ENCODE data around the gene CLCN1. TPM values are rescaled to one million over a fixed set of nuclear protein-coding genes. Genes with fewer than 3 reads are reported as not detected.
A peak's percentile ranks its signal among the peaks of the same experiment; 100 is the strongest.

The CLCN1 gene
- not detected for polyA plus RNA-seq

DNA sequence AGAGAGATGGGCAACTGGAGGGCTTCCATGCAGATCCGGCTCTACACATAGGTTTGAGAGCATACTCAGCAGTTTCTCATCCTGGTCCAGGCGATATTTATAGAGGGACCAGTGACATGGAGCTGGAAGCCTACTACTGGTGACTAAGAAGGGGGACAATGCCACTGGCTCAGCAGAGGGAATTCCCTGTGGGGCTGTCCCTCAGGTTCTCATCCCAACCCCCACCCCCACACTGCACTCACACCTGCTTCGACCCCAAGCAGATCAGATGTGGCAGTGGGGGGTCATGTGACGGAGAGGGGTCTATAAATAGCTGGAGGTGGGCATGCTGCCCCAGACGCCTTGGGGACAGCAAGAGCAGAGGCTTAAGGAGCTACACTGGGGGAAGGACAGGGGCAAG is at the start of gene CLCN1:
Gene CLCN1, plus strand, starts transcription at position 336 of the 400 bp plus-strand sequence. CDS start 102 bp downstream, outside the sequence.
- H3K4me1 Mint-ChIP-seq, result peaks cover 0 to 5% (median 2%) of the 10 kb centered on the region in 3 donors
- H3K36me3 Mint-ChIP-seq, result peaks cover 2% of the 10 kb centered on the region
- H3K9me3 Mint-ChIP-seq, result no peaks in the 10 kb centered on the region
- H3K27ac Mint-ChIP-seq, result no peak within 1 kb of the TSS
- H3K27me3 Mint-ChIP-seq, result no peaks in the 10 kb centered on the region
- H3K4me3 Mint-ChIP-seq, result no peak within 1 kb of the TSS

DNA sequence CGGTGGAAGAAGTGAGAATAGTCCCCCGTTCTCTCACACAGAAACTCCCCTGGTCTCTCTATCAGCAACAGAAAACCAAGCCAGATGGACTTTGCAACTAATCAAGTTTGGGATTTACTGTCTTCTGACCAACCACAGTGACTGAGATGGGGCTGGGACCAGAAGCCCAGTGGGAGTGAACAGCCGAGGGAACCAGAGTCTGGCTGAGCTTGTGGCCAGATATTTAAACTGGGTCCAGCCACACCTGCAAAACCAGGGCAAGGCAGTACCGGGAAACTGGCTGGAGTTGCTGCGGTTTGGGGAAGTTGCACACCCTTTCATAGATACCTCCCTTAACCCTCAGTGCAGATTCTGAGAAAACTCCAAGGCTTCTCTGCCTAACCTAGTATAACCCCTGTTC is 46.7 kb upstream of the CLCN1 start:
- Mint-ChIP-seq H3K4me1 (peaks cover 16 to 25% (median 19%) of the 10 kb centered on the region in 3 donors), H3K9me3 (no peaks in the 10 kb centered on the region), H3K4me3 (peak overlapping the region in 1 of 4 donors; percentile 70), H3K36me3 (peaks cover 1% of the 10 kb centered on the region), H3K27ac (peak overlapping the region in 1 of 3 donors; percentile 41), H3K27me3 (no peaks in the 10 kb centered on the region)

DNA sequence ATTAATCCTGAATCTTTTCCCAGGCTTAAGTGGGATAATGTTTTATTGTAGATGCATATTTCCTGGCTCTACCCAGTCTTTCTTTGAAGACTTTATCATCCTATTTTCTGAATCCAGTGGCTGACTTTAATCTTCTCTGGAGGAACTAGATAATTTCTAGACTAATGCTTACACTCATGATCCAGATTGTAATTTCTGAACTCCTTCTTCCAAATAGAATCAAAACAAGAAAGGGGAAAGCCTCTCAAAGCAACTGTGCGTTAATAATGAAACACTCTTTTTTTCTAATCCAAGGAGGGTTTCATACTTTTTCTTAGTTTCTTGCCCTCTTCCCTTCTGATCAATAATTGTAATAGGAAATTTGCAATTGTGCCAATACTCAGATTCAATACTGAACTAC is 44.7 kb upstream of the CLCN1 start:
- Mint-ChIP-seq H3K4me1 (peaks cover 1 to 11% (median 5%) of the 10 kb centered on the region in 3 donors), H3K27me3 (no peaks in the 10 kb centered on the region), H3K36me3 (peaks cover 1% of the 10 kb centered on the region), H3K27ac (peak overlapping the region in 1 of 3 donors; percentile 39), H3K9me3 (no peaks in the 10 kb centered on the region), H3K4me3 (no peak overlapping the region)

DNA sequence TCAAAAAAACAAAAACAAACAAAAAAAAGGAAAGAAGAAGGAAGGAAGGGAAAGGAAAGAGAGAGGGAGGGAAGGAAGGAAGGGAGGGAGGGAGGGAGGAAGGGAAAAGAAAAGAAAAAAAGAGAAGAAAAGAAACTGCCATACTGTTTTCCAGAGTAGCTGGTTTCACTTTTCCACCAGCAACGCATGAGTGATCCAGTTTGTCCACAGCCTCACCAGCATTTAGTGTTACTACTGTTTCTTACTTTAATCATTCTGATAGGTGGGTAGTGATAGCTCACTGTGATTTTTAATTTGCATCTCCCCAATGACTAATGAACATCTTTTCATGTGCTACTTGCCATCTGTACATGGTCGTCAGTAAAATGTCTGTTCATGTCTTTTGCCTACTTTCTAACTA is 43.0 kb upstream of the CLCN1 start:
- Mint-ChIP-seq H3K27me3 (no peaks in the 10 kb centered on the region), H3K27ac (no peak overlapping the region), H3K36me3 (peaks cover 1% of the 10 kb centered on the region), H3K4me3 (no peak overlapping the region), H3K9me3 (no peaks in the 10 kb centered on the region), H3K4me1 (peaks cover 0 to 4% (median 4%) of the 10 kb centered on the region in 3 donors)

DNA sequence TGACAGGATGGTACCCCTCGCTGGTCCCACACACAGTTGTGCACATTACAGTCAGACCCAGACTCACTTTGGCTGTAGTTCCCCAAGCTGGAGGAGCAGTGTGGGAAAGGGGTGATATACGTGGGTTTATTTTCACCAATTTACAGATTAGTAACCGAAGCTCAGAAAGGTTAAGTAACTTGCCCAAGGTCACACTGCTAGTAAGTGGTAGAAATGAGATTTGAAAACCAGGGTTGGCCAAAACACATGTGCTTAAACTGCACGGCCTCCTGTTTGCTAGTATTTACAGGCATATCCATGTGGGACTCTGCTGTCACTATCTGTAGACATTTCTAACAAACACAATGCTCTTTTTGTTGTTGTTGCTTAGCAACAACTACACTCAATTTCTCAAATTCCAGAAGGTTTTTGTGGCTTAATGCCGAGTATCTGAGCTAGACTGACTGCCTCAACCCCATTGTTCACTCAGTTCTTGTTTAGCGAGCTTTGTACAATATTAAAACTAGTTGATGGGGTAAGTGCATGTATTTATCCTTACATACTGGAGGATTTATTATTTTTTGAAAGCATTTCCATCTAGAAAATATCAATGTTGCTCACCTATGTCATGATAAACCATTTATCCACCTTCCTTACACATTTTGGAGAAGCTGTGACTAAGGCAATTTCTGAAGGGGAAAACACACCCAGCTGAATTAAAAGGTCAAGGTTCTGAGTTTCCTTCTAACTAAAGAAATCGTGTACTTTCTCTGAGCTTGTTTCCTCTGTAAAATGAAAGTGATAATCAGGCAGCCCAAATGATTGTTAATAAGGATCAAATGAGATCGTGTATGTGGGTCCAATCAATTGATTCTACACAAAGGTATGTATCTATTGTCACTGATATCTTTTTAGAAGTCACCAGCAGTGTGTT is 36.5 kb upstream of the CLCN1 start:
- no peaks in the 10 kb centered on the region for H3K9me3 Mint-ChIP-seq
- H3K4me3 Mint-ChIP-seq, result peak overlapping the region; percentile 5 to 85 (median 38)

DNA sequence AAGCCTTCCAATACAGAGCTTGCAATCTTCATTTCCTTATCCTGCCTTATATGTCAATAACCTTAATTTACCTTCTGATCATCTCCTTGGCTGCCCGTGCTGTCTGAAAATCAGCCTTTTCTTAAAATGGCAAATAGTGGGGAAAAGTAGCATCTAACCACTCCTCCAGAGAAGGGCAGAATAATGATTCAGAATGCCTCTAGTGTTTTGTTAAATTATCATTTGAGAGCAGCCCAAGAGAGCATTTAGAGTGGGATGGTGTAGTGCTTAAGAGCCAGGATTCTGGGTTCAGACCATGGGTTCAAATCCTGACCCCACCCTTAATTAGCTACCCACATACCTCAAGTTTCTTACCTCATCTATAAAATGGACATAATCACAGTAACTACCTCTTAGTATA is 35.8 kb upstream of the CLCN1 start:
- no peaks in the 10 kb centered on the region for H3K9me3 Mint-ChIP-seq
- H3K27ac Mint-ChIP-seq, result peak overlapping the region in 1 of 3 donors; percentile 80
- peaks cover 31 to 39% (median 33%) of the 10 kb centered on the region in 3 donors for H3K4me1 Mint-ChIP-seq
- H3K27me3 Mint-ChIP-seq, result no peaks in the 10 kb centered on the region
- no peaks in the 10 kb centered on the region for H3K36me3 Mint-ChIP-seq
- H3K4me3 Mint-ChIP-seq, result peak overlapping the region; percentile 3 to 43 (median 24)

More for the DNA sequence above, 36.5 kb upstream of the CLCN1 start:
- Mint-ChIP-seq H3K36me3 (no peaks in the 10 kb centered on the region), H3K4me1 (peaks cover 28 to 35% (median 31%) of the 10 kb centered on the region in 3 donors), H3K27ac (peak overlapping the region; percentile 14 to 80 (median 23)), H3K27me3 (no peaks in the 10 kb centered on the region)

DNA sequence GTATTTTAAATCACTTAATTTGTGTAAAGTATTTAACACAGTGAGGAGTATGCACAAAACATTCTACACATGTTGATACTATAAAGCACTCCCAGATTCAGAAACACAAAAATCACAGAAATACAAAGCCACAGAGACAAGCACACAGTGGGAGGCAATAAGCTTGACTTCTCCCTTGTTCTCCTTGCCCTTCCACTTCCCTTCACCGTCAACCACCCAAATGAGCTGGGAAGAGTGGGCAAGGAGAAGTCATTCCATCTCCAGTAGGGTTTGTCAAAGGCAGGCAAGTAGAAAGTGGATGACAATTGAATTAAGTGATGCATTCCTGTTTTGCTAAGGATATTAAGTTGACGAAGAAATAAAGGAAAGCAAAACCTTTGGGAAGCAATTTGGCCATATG is 35.3 kb upstream of the CLCN1 start:
- Mint-ChIP-seq H3K9me3 (no peaks in the 10 kb centered on the region), H3K36me3 (no peaks in the 10 kb centered on the region), H3K27ac (no peak overlapping the region), H3K4me3 (peak overlapping the region in 2 of 4 donors; percentile 5 to 43), H3K4me1 (peaks cover 31 to 40% (median 33%) of the 10 kb centered on the region in 3 donors), H3K27me3 (no peaks in the 10 kb centered on the region)

DNA sequence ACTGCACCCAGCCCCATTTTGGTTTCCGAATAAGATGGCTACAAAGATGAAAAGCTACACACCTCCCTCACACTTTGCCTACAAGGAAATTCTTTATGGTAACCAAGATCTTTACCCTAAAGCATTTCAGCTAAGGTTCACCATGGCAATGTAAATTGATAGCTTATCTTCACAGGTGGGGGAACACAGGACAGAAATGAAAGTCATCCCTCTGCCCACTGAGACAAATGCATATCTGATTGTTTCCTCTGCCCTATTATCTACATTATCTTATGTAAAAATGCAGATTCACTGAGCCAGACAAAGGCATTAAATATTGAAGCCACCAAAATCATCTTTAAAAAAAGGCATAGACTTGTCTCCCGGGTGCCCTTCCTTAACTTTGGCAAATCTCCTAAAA is 34.4 kb upstream of the CLCN1 start:
- Mint-ChIP-seq H3K27ac (no peak overlapping the region), H3K4me1 (peaks cover 32 to 40% (median 33%) of the 10 kb centered on the region in 3 donors), H3K27me3 (no peaks in the 10 kb centered on the region), H3K4me3 (no peak overlapping the region), H3K36me3 (no peaks in the 10 kb centered on the region), H3K9me3 (no peaks in the 10 kb centered on the region)

DNA sequence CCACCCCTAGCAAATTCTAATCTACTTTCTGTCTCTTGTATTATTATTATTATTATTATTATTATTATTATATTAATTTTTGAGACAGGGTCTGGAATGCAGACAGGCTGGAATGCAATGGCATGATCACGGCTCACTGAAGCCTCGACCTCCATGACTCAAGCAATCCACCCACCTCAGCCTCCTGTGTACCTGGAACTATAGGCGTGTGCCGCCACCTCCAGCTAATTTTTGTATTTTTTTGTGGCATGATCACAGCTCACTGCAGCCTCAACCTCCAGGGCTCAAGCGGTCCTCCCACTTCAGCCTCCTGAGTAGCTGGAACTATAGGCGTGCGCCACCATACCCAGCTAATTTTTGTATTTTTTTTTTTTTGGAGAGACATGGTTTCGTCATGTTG is 33.8 kb upstream of the CLCN1 start:
- Mint-ChIP-seq H3K27ac (no peak overlapping the region), H3K9me3 (no peaks in the 10 kb centered on the region), H3K36me3 (no peaks in the 10 kb centered on the region), H3K4me1 (peaks cover 33 to 40% (median 33%) of the 10 kb centered on the region in 3 donors), H3K4me3 (no peak overlapping the region), H3K27me3 (no peaks in the 10 kb centered on the region)

DNA sequence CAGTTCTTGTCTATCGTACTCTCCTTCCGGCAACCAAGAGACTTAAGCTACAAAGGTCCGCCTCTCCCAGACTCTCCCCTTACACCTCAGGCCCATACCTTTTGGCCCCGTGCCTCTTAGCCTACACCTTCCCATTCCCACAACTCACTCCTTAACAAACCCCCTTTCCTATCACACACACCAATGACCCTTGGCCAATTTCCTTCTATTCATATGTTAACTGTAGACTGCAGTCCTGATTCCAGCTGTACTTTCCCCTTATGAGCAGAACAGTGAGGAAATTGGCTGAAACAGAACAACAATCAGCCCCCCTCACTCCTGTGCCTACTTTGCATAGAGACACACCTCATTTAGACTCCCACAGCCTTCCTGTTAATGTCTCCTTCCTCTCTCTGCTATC is 32.5 kb upstream of the CLCN1 start:
- Mint-ChIP-seq H3K4me3 (peak overlapping the region; percentile 15 to 83 (median 71)), H3K27me3 (no peaks in the 10 kb centered on the region), H3K36me3 (no peaks in the 10 kb centered on the region), H3K4me1 (peaks cover 36 to 44% (median 41%) of the 10 kb centered on the region in 3 donors), H3K27ac (peak overlapping the region; percentile 3 to 91 (median 85)), H3K9me3 (no peaks in the 10 kb centered on the region)

DNA sequence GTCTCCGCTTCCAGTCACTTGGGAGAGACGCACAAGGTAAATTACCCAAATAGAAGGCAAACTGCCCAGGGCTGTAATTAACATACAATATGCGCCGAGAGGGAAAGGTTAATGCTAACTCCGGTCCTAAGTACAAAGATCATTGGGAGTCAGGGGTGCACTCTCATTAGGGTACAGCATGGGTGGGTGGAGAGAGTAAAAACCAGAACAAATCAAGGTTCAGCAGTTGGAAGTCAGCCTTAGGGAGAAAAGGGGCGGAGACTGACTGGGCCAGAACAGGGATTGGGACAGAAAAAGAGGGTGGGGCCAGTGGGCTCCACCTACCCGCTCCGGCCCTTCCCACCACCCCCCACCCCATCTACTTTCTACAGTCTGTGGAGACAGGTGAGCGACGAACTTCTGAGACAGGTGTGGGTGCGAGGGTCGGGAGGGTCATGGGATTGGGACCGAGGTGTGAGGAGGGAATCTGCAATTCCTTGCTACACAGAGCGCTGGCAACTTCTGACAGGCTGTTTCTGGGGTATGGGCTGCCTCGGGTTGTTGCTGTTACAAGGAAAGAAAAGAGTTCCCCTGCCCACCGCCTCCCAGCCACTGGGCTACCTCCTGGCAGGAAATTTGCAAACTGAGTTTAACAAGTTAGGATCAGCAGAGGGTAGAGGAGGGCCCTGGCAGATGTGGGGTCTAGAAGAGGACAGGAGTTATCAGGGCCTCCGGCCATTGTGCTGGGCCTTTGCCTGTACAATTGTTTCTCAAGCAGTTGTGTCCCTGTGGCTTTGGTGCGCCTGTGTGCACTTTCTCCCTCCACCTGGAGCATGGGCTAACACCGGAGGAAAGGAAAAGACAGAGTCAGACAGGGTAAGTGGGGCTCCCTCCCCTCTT is 31.1 kb upstream of the CLCN1 start, which contains the start of gene TMEM139:
Gene TMEM139, plus strand, starts transcription at position 368 of the 879 bp plus-strand sequence. CDS start 1,000 bp downstream, outside the sequence.
- Mint-ChIP-seq H3K36me3 (no peaks in the 10 kb centered on the region), H3K9me3 (no peaks in the 10 kb centered on the region), H3K27me3 (no peaks in the 10 kb centered on the region), H3K4me3 (peak within 1 kb of the TSS; percentile 15 to 83 (median 71)), H3K4me1 (peaks cover 40 to 46% (median 42%) of the 10 kb centered on the region in 3 donors), H3K27ac (peak within 1 kb of the TSS; percentile 16 to 91 (median 85))

DNA sequence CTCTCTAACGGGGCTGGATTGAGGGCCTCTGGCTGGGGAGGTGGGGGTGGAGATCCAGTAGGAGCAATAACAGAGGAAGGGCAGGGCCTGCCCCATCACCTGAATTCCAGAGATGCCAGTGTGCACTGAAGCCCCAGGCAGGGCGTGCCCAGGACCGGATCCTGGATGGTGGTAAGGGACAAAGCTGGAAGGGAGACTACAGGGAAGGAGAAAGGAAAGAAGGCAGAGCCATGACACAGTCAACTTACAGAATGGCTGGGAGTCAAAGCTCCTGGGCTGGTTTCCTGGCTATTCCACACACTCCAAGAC is 30.5 kb upstream of the CLCN1 start:
- Mint-ChIP-seq H3K36me3 (no peaks in the 10 kb centered on the region), H3K27ac (peak overlapping the region; percentile 16 to 75 (median 60)), H3K4me1 (peaks cover 37 to 41% (median 40%) of the 10 kb centered on the region in 3 donors), H3K4me3 (peak overlapping the region in 1 of 4 donors; percentile 12), H3K27me3 (no peaks in the 10 kb centered on the region), H3K9me3 (no peaks in the 10 kb centered on the region)

DNA sequence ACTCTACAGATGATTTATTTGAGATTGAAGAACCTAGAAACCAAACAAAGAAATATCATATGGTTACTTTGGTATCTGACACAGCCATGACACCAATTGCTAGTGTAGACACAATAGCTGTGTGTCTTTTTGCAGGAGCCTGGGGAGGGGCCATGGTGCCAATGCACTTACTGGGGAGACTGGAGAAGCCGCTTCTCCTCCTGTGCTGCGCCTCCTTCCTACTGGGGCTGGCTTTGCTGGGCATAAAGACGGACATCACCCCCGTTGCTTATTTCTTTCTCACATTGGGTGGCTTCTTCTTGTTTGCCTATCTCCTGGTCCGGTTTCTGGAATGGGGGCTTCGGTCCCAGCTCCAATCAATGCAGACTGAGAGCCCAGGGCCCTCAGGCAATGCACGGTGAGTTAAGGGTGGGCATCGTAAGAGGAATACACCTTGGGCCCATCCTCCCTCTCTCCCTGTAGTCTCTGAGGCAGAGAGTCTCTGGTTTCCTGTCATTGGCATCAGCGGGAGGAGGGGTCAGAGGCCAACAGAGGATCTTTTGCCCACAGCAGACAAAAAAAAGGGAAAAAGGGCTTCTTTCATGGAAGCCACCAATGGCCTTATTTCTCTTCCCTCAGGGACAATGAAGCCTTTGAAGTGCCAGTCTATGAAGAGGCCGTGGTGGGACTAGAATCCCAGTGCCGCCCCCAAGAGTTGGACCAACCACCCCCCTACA is 29.9 kb upstream of the CLCN1 start:
- Mint-ChIP-seq H3K27ac (peak overlapping the region; percentile 16 to 75 (median 16)), H3K4me1 (peaks cover 38 to 40% (median 40%) of the 10 kb centered on the region in 3 donors)

DNA sequence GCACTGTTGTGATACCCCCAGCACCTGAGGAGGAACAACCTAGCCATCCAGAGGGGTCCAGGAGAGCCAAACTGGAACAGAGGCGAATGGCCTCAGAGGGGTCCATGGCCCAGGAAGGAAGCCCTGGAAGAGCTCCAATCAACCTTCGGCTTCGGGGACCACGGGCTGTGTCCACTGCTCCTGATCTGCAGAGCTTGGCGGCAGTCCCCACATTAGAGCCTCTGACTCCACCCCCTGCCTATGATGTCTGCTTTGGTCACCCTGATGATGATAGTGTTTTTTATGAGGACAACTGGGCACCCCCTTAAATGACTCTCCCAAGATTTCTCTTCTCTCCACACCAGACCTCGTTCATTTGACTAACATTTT is 29.4 kb upstream of the CLCN1 start:
- no peaks in the 10 kb centered on the region for H3K36me3 Mint-ChIP-seq
- H3K9me3 Mint-ChIP-seq, result no peaks in the 10 kb centered on the region
- H3K27me3 Mint-ChIP-seq, result no peaks in the 10 kb centered on the region
- peaks cover 36 to 45% (median 44%) of the 10 kb centered on the region in 3 donors for H3K4me1 Mint-ChIP-seq
- H3K4me3 Mint-ChIP-seq, result peak overlapping the region in 3 of 4 donors; percentile 54 to 98 (median 97)
- peak overlapping the region; percentile 3 to 69 (median 16) for H3K27ac Mint-ChIP-seq

More for the DNA sequence above, 29.9 kb upstream of the CLCN1 start:
- Mint-ChIP-seq H3K4me3 (peak overlapping the region in 1 of 4 donors; percentile 12), H3K9me3 (no peaks in the 10 kb centered on the region), H3K27me3 (no peaks in the 10 kb centered on the region), H3K36me3 (no peaks in the 10 kb centered on the region)

Data from IgD-negative memory B cell (primary cell).